NCI-H2227 (cell line): ENCODE results near the gene MEPCE.

Experiments
- DNase-seq: peaks from one replicate; lab custom pipeline; 2025; ENCODE audit not compliant: unreplicated experiment; lab: John Stamatoyannopoulos, UW

MEPCE gene

GRCh38 chr7:100402241-100402640 lies 27.4 kb upstream of the MEPCE start:
- DNase-seq: no peak

- DNase-seq: no peak
Measured at GRCh38 chr7:100406767-100407166, 22.9 kb upstream of the MEPCE start.

- peak; percentile 75 for DNase-seq
Measured at GRCh38 chr7:100407285-100408180, 22.1 kb upstream of the MEPCE start.

- DNase-seq: no peak
Measured at GRCh38 chr7:100411101-100411500, 18.5 kb upstream of the MEPCE start.

GRCh38 chr7:100413346-100413745 lies 16.3 kb upstream of the MEPCE start:
- DNase-seq: no peak

GRCh38 chr7:100413889-100414288 lies 15.7 kb upstream of the MEPCE start:
- DNase-seq: no peak

GRCh38 chr7:100415448-100415847 lies 14.2 kb upstream of the MEPCE start:
- DNase-seq: no peak

- DNase-seq: no peak
Measured at GRCh38 chr7:100418930-100419659, 10.5 kb upstream of the MEPCE start.

- no peak for DNase-seq
Measured at GRCh38 chr7:100419660-100420226, 9.9 kb upstream of the MEPCE start.

- DNase-seq: no peak
Measured at GRCh38 chr7:100423315-100423714, 6.3 kb upstream of the MEPCE start.

- no peak for DNase-seq
Measured at GRCh38 chr7:100425347-100425746, 4.3 kb upstream of the MEPCE start.

GRCh38 chr7:100426516-100426915 lies 3.1 kb upstream of the MEPCE start:
- no peak for DNase-seq

GRCh38 chr7:100427762-100428198 lies 1.9 kb upstream of the MEPCE start:
- no peak for DNase-seq

- peak; percentile 99 for DNase-seq
Measured at GRCh38 chr7:100428199-100428966, 1.2 kb upstream of the MEPCE start, which contains the start of gene ZCWPW1. Gene ZCWPW1 (minus strand): TSS chr7:100428703. CDS start chr7:100420649, 8,054 bp downstream.

GRCh38 chr7:100428967-100429636 lies 529 bp upstream of the MEPCE start:
- peak; percentile 100 for DNase-seq

- peak; percentile 61 for DNase-seq
Measured at GRCh38 chr7:100430493-100431285, 1.1 kb downstream of the MEPCE start.

- no peak for DNase-seq
Measured at GRCh38 chr7:100431286-100431735, 1.7 kb downstream of the MEPCE start.

GRCh38 chr7:100432053-100432452 lies 2.4 kb downstream of the MEPCE start:
- no peak for DNase-seq

GRCh38 chr7:100432621-100433275 lies 3.1 kb downstream of the MEPCE start:
- DNase-seq: no peak
